Neuronal stem cell (in vitro differentiated cells): Measurements from ENCODE around the gene MACROD1.
A peak's percentile ranks its signal among the peaks of the same experiment; 100 is the strongest.

Experiments
- DNase-seq: peaks from one replicate; pipeline ENCODE4 v3.0.0-alpha.2; 2013; ENCODE audit warnings: low spot score
- H2AFZ ChIP-seq: one replicate; pipeline ENCODE4 v1.6.1; 2013; ENCODE audit warnings: mild to moderate bottlenecking, low read length, inconsistent platforms
- H2AK5ac ChIP-seq: 2 replicates; pipeline ENCODE4 v1.6.1; 2013; ENCODE audit warnings: low read depth, mild to moderate bottlenecking, inconsistent platforms, low read length, moderate library complexity, mixed read lengths
- H2BK120ac ChIP-seq: 2 replicates; pipeline ENCODE4 v1.6.1; 2013; ENCODE audit warnings: low read depth, mild to moderate bottlenecking, inconsistent platforms, low read length, moderate library complexity, mixed read lengths
- H2BK12ac ChIP-seq: one replicate; pipeline ENCODE4 v1.6.1; 2013; ENCODE audit warnings: low read length, inconsistent platforms
- H2BK15ac ChIP-seq: 2 replicates; pipeline ENCODE4 v1.6.1; 2013; ENCODE audit warnings: mild to moderate bottlenecking, low read length, inconsistent platforms, mixed read lengths
- H2BK5ac ChIP-seq: one replicate; pipeline ENCODE4 v1.6.1; 2013; ENCODE audit warnings: inconsistent platforms, mild to moderate bottlenecking, low read length, moderate library complexity
- H3K14ac ChIP-seq: one replicate; pipeline ENCODE4 v1.6.1; 2013; ENCODE audit warnings: low read length, inconsistent platforms
- H3K18ac ChIP-seq: 2 replicates; pipeline ENCODE4 v1.6.1; 2013; ENCODE audit warnings: low read length, inconsistent platforms
- H3K23ac ChIP-seq: 2 replicates; pipeline ENCODE4 v1.6.1; 2013; ENCODE audit warnings: low read depth, mild to moderate bottlenecking, mixed read lengths, low read length, inconsistent platforms; ENCODE audit not compliant: poor library complexity
- H3K27ac ChIP-seq: replicated peaks from 3 replicates; pipeline ENCODE4 v1.5.1; 2013; ENCODE audit warnings: low read length, inconsistent platforms
- H3K27me3 ChIP-seq, 3 experiments: 2 replicates each; pipeline ENCODE4 v1.6.1; 2013; ENCODE audit warnings: low read length in 3 of 3, mild to moderate bottlenecking in 2 of 3, inconsistent platforms in 1 of 3, low read depth in 1 of 3, mixed read lengths in 1 of 3, moderate library complexity in 1 of 3; ENCODE audit not compliant: control insufficient read depth in 3 of 3, insufficient read depth in 3 of 3
- H3K36me3 ChIP-seq, 2 donors: replicated peaks in 1 of 2; 2 replicates each; pipeline ENCODE4 v1.6.1; 2013; ENCODE audit warnings: low read length in 2 of 2; ENCODE audit not compliant: control insufficient read depth in 2 of 2, insufficient read depth in 2 of 2
- H3K4ac ChIP-seq: 2 replicates; pipeline ENCODE4 v1.6.1; 2013; ENCODE audit warnings: inconsistent platforms, mild to moderate bottlenecking, low read length, moderate library complexity
- H3K4me1 ChIP-seq, 2 donors: 1 replicate in 1 of 2; 2 replicates in 1 of 2; pipeline ENCODE4 v1.6.1; 2013; ENCODE audit warnings: low read length in 2 of 2, low read depth in 1 of 2; ENCODE audit not compliant: control insufficient read depth in 2 of 2, insufficient read depth in 1 of 2
- H3K4me2 ChIP-seq: one replicate; pipeline ENCODE4 v1.6.1; 2013; ENCODE audit warnings: mild to moderate bottlenecking, low read length, inconsistent platforms; ENCODE audit not compliant: insufficient read depth, poor library complexity, severe bottlenecking
- H3K4me3 ChIP-seq, 2 donors: 2 replicates each; pipeline ENCODE4 v1.5.1; 2013; ENCODE audit warnings: low read length in 2 of 2, mild to moderate bottlenecking in 2 of 2, inconsistent platforms in 1 of 2, moderate library complexity in 1 of 2
- H3K79me1 ChIP-seq: one replicate; pipeline ENCODE4 v1.6.1; 2013; ENCODE audit warnings: low read depth, mild to moderate bottlenecking, inconsistent platforms, low read length, moderate library complexity
- H3K9ac ChIP-seq: one replicate; pipeline ENCODE4 v1.6.1; 2013; ENCODE audit warnings: mild to moderate bottlenecking, low read depth, low read length, inconsistent platforms; ENCODE audit not compliant: poor library complexity
- H3K9me3 ChIP-seq, 2 donors: replicated peaks in 1 of 2; 2 replicates each; pipeline versions ENCODE3 to v1.6.1; 2013; ENCODE audit warnings: low read length in 2 of 2, mild to moderate bottlenecking in 2 of 2, inconsistent platforms in 1 of 2, low read depth in 1 of 2, mixed read lengths in 1 of 2, moderate library complexity in 1 of 2; ENCODE audit not compliant: control insufficient read depth in 2 of 2, insufficient read depth in 1 of 2
- H4K8ac ChIP-seq: one replicate; pipeline ENCODE4 v1.6.1; 2013; ENCODE audit warnings: low read depth, mild to moderate bottlenecking, inconsistent platforms, low read length, moderate library complexity
- H4K91ac ChIP-seq: one replicate; pipeline ENCODE4 v1.6.1; 2013; ENCODE audit warnings: low read length, low read depth, mild to moderate bottlenecking, inconsistent platforms; ENCODE audit not compliant: poor library complexity
- WGBS, 2 donors: extraction: QIAGEN DNeasy Blood & Tissue Kit; methylation state at CpG; one replicate each; pipeline ENCODE4 v1.1.7; 2013; ENCODE audit warnings: missing lambda C conversion rate in 2 of 2, mixed read lengths in 1 of 2; ENCODE audit not compliant: insufficient read length in 2 of 2, insufficient replicate concordance in 1 of 2; ENCODE audit errors: extremely low coverage in 2 of 2; 5-methylcytosine and 5-hydroxymethylcytosine counted together

Gene MACROD1

GRCh38 chr11:64152841-64153691 lies 12.8 kb downstream of the MACROD1 start:
- Histone ChIP-seq H2BK15ac (peak overlapping the region; percentile 49), H2AK5ac (peak overlapping the region; percentile 94), H3K4me3 (peak overlapping the region in 1 of 2 donors; percentile 2), H2AFZ (peak overlapping the region; percentile 32), H3K23ac (peak overlapping the region; percentile 44), H3K18ac (peak overlapping the region; percentile 65), H3K4ac (no peak overlapping the region), H3K27ac (no peak overlapping the region), H2BK12ac (no peak overlapping the region), H3K9me3 (no peaks in the 10 kb centered on the region), H3K79me1 (no peaks in the 10 kb centered on the region), H4K91ac (no peak overlapping the region), H3K4me1 (peaks cover 5 to 19% of the 10 kb centered on the region in 2 donors), H2BK5ac (peak overlapping the region; percentile 39), H3K14ac (peak overlapping the region; percentile 14), H2BK120ac (no peak overlapping the region), H4K8ac (no peak overlapping the region), H3K27me3 (no peaks in the 10 kb centered on the region), H3K36me3 (no peaks in the 10 kb centered on the region), H3K4me2 (no peak overlapping the region), H3K9ac (peak overlapping the region; percentile 12)
- peak; percentile 54 for DNase-seq
- WGBS, 2 donors: no CpG with 5 or more reads among the region's 23 CpGs

GRCh38 chr11:64151337-64151736 lies 14.6 kb downstream of the MACROD1 start:
- H2BK15ac ChIP-seq: no peak overlapping the region
- H4K8ac ChIP-seq: no peak overlapping the region
- DNase-seq: no peak
- H3K36me3 ChIP-seq: no peaks in the 10 kb centered on the region
- no peak overlapping the region for H4K91ac ChIP-seq
- no peak overlapping the region for H3K4ac ChIP-seq
- no peak overlapping the region for H2BK120ac ChIP-seq
- H3K27me3 ChIP-seq: no peaks in the 10 kb centered on the region
- H2BK12ac ChIP-seq: no peak overlapping the region
- no peak overlapping the region for H2BK5ac ChIP-seq
- no peak overlapping the region for H2AFZ ChIP-seq
- WGBS, 2 donors: no CpG with 5 or more reads among the region's 8 CpGs
- H3K9me3 ChIP-seq: no peaks in the 10 kb centered on the region
- H3K23ac ChIP-seq: no peak overlapping the region
- H2AK5ac ChIP-seq: peak overlapping the region; percentile 10
- H3K4me1 ChIP-seq: peaks cover 9 to 20% of the 10 kb centered on the region in 2 donors
- H3K4me3 ChIP-seq: no peak overlapping the region
- H3K9ac ChIP-seq: no peak overlapping the region
- H3K27ac ChIP-seq: no peak overlapping the region
- H3K14ac ChIP-seq: no peak overlapping the region
- H3K18ac ChIP-seq: peak overlapping the region; percentile 35
- H3K79me1 ChIP-seq: no peaks in the 10 kb centered on the region
- H3K4me2 ChIP-seq: no peak overlapping the region

GRCh38 chr11:64150481-64151239 lies 15.3 kb downstream of the MACROD1 start:
- H3K4me1 ChIP-seq: peaks cover 9 to 20% of the 10 kb centered on the region in 2 donors
- no peak overlapping the region for H3K18ac ChIP-seq
- H3K9ac ChIP-seq: peak overlapping the region; percentile 70
- no peak overlapping the region for H3K4me3 ChIP-seq
- no peak overlapping the region for H3K23ac ChIP-seq
- H2BK12ac ChIP-seq: no peak overlapping the region
- no peak overlapping the region for H3K4ac ChIP-seq
- WGBS, 2 donors: no CpG with 5 or more reads among the region's 24 CpGs
- no peak overlapping the region for H2AFZ ChIP-seq
- H2BK120ac ChIP-seq: no peak overlapping the region
- no peaks in the 10 kb centered on the region for H3K27me3 ChIP-seq
- no peak overlapping the region for H3K14ac ChIP-seq
- H4K91ac ChIP-seq: no peak overlapping the region
- no peak overlapping the region for H4K8ac ChIP-seq
- no peaks in the 10 kb centered on the region for H3K36me3 ChIP-seq
- no peak overlapping the region for H2BK15ac ChIP-seq
- peak overlapping the region; percentile 61 for H2AK5ac ChIP-seq
- no peak overlapping the region for H2BK5ac ChIP-seq
- no peak for DNase-seq
- H3K27ac ChIP-seq: no peak overlapping the region
- H3K9me3 ChIP-seq: no peaks in the 10 kb centered on the region
- H3K4me2 ChIP-seq: no peak overlapping the region
- H3K79me1 ChIP-seq: no peaks in the 10 kb centered on the region

GRCh38 chr11:64150051-64150450 lies 15.9 kb downstream of the MACROD1 start:
- Histone ChIP-seq H3K4ac (no peak overlapping the region), H3K27me3 (no peaks in the 10 kb centered on the region), H3K4me3 (no peak overlapping the region), H3K18ac (no peak overlapping the region), H3K79me1 (no peaks in the 10 kb centered on the region), H4K8ac (no peak overlapping the region), H3K9ac (no peak overlapping the region), H4K91ac (no peak overlapping the region), H2BK120ac (no peak overlapping the region), H3K4me1 (peaks cover 9 to 22% of the 10 kb centered on the region in 2 donors), H3K23ac (no peak overlapping the region), H2BK5ac (peak overlapping the region; percentile 49), H2BK15ac (no peak overlapping the region), H3K14ac (no peak overlapping the region), H3K9me3 (no peaks in the 10 kb centered on the region), H3K4me2 (no peak overlapping the region), H3K36me3 (no peaks in the 10 kb centered on the region), H2AK5ac (no peak overlapping the region), H2BK12ac (no peak overlapping the region), H2AFZ (no peak overlapping the region), H3K27ac (no peak overlapping the region)
- no CpG with 5 or more reads among the region's 15 CpGs for WGBS, 2 donors
- no peak for DNase-seq
